Activated CD4-positive, CD25-positive, alpha-beta regulatory T cell treated with anti-CD3 and anti-CD28 coated beads, Interleukin-2, amount 50 U/mL, for 16 hours (primary cell): Measurements from ENCODE around the gene XKR3.
"Not testable (repeated sequence)": the region's sequence is repeated elsewhere in the genome, so short reads cannot be mapped to it uniquely, and the experiment has no call there.

Source experiments
- DNase-seq: peaks from one replicate; pipeline ENCODE4 v3.0.0-alpha.2; 2020; ENCODE audit warnings: low read depth, low spot score

Gene XKR3

GRCh38 chr22:16824716-16825687, at the start of gene XKR3:
TSS of gene XKR3 (minus strand) at chr22:16825411. CDS start at chr22:16808073, 17,338 bp downstream.
- no peak for DNase-seq

GRCh38 chr22:16869640-16870039, 44.4 kb upstream of the XKR3 start:
- DNase-seq: not testable (repeated sequence)

- no peak for DNase-seq
Measured at GRCh38 chr22:16866167-16866566, 41.0 kb upstream of the XKR3 start.

GRCh38 chr22:16856851-16857250, 31.6 kb upstream of the XKR3 start:
- not testable (repeated sequence) for DNase-seq

- no peak for DNase-seq
Measured at GRCh38 chr22:16854631-16855030, 29.4 kb upstream of the XKR3 start.

- not testable (repeated sequence) for DNase-seq
Measured at GRCh38 chr22:16851268-16851996, 26.2 kb upstream of the XKR3 start.

- no peak for DNase-seq
Measured at GRCh38 chr22:16847271-16847670, 22.1 kb upstream of the XKR3 start.

- DNase-seq: no peak
Measured at GRCh38 chr22:16845881-16846280, 20.7 kb upstream of the XKR3 start.

GRCh38 chr22:16845465-16845864, 20.3 kb upstream of the XKR3 start:
- no peak for DNase-seq

GRCh38 chr22:16844529-16844928, 19.3 kb upstream of the XKR3 start:
- no peak for DNase-seq

- DNase-seq: no peak
Measured at GRCh38 chr22:16838073-16838472, 12.9 kb upstream of the XKR3 start.

- DNase-seq: no peak
Measured at GRCh38 chr22:16834971-16835370, 9.8 kb upstream of the XKR3 start.

GRCh38 chr22:16831257-16831656, 6.0 kb upstream of the XKR3 start:
- no peak for DNase-seq

GRCh38 chr22:16829985-16830384, 4.8 kb upstream of the XKR3 start:
- DNase-seq: no peak

GRCh38 chr22:16828876-16829275, 3.7 kb upstream of the XKR3 start:
- no peak for DNase-seq

- DNase-seq: no peak
Measured at GRCh38 chr22:16827506-16827905, 2.3 kb upstream of the XKR3 start.

- DNase-seq: no peak
Measured at GRCh38 chr22:16819249-16819648, 6.0 kb downstream of the XKR3 start.

GRCh38 chr22:16818538-16818937, 6.7 kb downstream of the XKR3 start:
- DNase-seq: no peak

GRCh38 chr22:16815073-16815472, 10.1 kb downstream of the XKR3 start:
- DNase-seq: no peak

- no peak for DNase-seq
Measured at GRCh38 chr22:16810188-16810802, 14.9 kb downstream of the XKR3 start.

GRCh38 chr22:16808744-16809143, 16.5 kb downstream of the XKR3 start:
- no peak for DNase-seq

- DNase-seq: no peak
Measured at GRCh38 chr22:16807109-16807508, 18.1 kb downstream of the XKR3 start.
